ENCODE measurements around the gene EPS8L3.

EPS8L3 gene

DNA sequence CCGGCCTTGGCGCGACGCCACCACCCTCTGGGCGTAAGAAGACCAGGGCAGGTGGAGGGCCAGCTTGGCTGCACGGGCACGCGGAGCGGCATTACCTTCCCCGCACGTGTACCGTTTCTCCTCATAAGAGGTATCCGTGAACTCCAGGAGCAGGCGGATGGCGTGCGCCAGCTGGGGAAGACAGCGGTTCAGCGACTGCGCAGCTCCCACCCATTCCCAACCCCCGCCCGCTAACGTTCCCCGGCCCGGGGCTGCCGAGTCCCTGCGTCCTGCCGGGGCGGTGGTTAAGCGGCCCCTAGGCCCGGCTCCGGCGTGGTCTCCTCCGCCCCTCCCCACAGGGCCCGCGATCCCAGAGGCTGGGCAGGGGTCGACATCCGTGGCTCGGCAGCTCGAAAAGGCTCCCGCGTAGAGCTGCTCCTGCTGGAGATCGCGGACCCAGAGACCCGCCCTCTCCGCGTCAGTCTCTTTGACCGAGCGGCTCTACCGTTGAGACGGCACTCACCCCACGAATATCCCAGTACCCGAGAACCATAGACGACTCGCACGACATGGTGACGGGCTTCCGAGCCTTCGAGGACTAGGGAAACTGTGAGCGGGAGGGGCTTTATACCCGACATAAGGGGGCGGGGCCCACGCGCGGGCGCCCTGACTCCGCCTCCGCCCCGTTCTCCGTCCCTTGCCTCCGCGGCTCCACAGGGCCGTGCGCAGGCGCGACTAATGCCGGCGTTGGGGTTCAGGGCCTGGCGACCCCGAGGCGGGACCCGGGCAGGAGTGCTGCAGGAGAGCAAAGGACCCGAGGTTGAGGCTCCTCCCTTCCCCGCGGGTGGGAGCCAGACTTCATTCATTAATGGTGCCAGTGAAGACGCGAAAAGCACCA is 23.7 kb downstream of the EPS8L3 start:
- DNase-seq (ENCODE audit: low spot score), result peak; percentile 85

DNA sequence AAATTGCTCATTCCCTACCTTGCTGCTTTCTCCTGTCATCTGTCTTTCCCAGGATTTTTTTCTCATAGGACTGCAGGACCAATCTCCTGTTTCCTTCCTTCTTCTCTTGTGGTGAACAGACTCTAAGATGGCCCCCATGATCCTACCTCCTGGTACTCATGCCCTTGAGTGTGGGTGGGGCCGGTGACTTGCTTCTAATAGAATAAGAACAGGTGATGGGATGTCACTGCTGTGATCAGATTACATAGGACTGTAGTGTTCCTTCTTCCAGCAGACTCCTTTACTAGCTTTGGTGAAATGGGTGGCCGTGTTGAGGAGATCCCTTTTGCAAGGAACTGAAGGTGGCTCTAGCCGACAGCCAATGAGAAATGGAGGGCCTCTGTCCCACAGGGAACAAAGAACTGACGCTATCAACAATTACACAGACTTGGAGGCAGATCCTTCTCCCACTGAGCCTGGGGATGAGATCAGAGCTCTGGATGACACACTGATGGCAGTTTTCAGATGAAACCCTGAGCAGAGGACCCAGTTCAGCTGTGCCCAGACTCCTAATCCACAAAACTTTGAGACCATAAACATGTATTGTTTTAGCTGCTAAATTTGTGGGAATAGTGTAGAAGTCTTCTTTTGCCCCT is 30.4 kb downstream of the EPS8L3 start:
- DNase-seq (ENCODE audit: low spot score), result no peak

DNA sequence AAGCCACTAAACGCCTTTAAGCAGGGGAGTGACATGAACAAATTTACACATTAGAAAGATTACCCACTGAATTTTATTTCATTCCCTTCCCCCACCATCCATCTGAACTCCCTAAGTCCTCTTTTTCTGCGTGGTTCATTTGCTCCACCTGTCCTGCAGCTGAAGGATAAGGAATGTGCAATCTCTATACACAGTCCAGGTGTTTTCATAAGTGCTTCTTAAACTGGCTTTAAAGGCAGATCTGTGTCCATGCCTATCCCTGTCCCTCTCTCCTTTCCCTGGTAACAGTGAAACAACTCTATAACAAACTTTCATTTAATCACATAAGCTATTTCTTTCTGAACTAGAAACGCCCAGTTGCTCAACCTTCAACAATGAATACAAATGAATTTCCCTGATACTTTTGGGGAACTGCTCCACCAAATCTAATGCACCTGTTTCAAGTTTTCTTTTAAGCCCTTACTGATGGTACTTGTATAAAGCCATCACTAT is 31.3 kb downstream of the EPS8L3 start:
- DNase-seq (ENCODE audit: low spot score), result no peak

DNA sequence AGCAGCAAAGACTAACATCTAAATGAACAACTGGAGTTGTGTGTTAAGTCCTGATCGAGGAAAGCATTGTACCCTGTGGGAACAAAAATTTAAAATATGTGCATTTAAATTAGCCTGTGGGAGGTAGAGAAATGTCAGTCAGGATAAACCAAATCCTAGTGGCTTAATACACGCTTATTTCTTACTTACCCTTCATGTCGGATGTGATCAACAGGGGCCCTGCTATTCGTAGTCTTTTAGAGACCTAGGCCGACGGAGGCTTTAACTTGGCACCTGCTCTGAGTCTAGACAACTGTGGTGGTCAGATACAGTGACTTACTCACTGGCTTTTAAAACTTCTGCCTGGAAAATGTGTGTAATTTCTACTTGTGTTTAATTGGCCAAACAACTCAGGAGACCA is 33.1 kb downstream of the EPS8L3 start:
- no peak for DNase-seq (ENCODE audit: low spot score)

DNA sequence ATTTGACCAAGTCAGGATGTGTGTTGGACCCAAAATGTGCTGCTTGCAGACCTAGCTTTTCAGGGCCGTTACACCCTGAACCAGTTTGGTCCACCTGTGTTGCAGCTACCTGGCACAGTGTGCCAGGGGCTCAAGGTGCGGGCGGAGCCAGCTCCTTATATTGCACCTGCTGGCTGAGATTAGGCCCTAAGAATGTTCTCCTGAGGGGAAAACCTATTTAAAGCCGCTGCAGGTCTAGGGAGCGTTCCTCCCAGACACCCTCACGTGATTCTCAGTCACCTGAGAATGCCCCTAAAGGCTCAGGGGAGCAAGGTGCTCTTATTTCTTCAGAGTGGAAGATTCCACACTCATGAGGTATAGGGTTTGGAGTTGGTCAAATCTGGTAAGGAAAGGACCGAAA is 34.9 kb downstream of the EPS8L3 start:
- DNase-seq (ENCODE audit: low spot score), result no peak

DNA sequence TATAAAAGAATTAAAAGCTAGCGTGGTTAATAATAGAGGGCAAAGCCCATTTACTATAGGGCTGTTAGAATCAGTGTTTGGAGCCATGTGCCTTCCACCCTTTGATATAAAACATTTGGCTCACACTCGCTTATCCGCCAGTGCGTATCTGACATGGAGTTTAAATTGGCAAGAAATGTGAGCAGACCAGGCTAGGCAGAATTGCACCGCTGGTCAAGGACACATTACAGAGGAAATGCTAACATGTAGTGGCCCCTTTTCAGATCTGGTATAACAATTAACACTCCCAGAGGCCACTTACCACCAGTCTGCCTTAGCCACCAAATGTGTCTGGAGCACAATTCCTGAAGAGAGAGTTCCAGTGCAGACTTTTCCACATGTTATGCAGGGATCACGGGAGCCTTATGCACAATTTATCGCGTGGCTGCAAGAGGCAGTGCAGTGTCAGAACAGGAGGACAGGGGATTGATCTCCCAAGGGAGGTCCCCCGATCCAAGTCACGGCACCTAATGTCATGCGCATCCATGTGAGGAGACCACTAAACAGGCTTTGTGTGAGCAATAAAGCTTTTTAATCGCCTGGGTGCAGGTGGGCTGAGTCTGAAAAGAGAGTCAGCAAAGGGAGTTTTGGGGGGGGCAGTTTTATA is 36.9 kb downstream of the EPS8L3 start:
- DNase-seq (ENCODE audit: low spot score), result no peak

DNA sequence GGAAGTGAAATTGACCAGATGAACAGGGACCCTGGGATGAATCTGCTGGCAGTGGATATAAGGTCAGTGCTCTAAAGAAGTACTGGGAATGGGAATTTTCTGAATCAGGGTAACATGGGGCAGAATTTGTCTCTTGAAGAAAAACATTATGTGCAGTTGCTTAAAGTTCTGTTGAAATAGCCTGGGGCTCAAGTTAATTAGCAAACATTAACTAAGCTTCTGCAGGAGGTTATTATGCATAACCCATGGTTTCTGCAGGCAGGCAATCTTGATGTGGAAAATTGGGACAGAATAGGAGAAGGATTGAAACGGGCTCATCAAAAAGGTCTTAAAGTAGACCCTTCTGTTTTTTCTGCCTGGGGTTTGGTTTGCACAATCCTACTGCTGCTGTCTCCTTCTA is 37.7 kb downstream of the EPS8L3 start:
- no peak for DNase-seq (ENCODE audit: low spot score)

DNA sequence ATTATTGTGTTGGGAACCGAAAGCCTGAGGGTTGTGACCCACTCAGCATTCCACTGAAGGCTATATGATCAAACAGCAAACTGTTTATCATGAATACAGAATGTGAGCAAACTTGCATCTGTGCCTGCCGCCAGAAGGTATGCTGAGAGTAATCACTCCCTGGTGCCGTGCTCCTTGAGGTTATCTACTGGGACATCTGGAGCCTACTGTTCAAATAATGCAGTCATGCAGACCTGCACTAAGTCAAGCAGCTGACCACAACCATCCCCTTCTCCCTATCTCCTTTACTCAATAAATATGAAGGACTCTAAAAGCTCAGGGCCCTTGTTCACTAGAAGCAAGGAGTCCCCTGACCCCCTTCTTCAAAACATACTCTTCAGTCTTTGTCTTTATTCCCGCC is 38.2 kb downstream of the EPS8L3 start:
- no peak for DNase-seq (ENCODE audit: low spot score)

DNA sequence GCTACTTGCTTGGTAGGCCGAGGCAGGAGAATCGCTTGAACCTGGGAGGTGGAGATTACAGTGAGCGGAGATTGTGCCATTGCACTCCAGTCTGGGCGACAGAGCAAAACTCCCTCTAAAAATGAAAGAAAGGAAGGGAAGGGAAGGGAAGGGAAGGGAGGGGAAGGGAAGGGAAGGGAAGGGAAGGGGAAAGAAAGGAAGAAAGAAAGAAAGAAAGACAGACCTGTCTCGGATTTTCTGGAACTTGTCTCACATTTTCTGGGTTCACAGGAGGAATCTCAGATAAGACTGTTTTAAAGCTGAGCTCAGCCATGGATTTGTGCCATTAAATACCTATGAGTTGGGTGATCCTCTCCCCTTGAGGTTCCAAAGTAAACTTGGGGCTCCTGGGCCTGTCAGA is 38.8 kb downstream of the EPS8L3 start:
- no peak for DNase-seq (ENCODE audit: low spot score)

DNA sequence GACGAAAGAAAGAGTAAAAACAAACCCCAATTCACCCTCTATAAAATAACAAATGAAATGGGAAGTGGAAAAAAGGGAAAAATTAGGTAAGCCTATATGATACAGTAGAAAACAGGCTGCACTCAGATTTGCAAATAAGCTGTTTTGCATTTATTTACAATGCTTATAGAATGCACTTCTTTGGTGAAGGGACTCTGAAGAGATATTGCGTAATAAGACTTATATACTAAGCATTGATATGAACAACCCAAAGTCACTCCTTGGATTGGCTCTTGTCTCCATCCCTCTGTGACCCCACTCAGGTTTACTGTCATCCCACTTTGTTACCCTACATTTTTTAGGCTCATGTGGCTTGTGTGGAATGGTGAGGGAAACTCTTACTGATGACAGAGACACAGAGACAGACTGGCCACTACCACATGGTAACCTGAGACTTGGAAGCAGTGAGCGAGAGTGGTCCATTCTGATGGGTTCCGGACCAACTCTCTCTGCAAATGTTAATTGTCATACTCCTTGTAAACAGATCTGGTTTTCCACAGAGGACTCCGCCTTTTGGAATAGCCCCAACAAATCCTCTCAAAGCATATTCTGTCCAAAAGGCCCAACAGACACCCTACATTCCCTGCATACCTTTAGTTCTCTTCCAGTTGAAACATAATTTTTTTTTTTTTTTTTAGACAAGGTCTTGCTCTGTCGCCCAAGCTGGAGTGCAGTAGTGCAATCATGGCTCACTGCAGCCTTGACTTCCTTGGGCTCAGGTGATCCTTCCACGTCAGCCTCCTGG is 40.6 kb downstream of the EPS8L3 start:
- DNase-seq (ENCODE audit: low spot score), result no peak

DNA sequence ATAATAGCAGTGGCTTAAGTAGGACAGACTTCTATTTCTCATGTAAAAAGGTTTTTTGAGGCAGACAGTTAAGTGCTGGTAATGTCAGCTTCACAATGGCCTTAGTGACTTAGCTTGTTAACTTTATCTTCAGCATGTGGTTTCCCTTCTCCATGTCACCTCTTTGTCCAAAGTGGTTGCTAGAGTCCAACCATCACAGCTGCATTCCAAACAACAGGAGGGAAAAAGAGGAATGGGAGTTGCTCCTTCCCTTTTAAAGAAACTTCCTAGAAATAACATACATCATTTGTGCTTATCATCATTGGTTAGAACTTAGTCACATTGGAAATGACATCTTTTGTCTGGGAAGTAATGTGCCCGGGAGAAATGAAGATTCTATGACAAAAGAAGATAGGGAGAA is 41.8 kb downstream of the EPS8L3 start:
- DNase-seq (ENCODE audit: low spot score), result no peak

DNA sequence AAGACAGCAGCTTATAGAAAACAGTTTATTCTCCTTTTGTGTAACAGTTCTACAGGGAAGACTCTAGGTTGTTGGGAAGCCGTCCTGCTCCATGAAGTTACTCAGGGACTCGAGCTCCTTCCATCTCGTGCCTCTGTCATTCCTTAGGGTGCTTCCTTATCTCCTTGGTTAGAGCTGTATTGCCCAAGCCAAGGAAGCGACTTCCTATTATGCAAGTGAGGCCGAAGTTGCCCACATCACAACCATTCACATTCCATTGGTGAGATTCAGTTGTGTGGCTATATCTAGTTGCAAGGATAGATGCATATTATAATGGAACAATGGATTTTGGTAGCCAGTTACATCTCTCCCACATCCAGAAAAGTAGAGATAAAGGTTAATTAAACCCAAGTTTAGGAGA is 42.7 kb downstream of the EPS8L3 start:
- no peak for DNase-seq (ENCODE audit: low spot score)

DNA sequence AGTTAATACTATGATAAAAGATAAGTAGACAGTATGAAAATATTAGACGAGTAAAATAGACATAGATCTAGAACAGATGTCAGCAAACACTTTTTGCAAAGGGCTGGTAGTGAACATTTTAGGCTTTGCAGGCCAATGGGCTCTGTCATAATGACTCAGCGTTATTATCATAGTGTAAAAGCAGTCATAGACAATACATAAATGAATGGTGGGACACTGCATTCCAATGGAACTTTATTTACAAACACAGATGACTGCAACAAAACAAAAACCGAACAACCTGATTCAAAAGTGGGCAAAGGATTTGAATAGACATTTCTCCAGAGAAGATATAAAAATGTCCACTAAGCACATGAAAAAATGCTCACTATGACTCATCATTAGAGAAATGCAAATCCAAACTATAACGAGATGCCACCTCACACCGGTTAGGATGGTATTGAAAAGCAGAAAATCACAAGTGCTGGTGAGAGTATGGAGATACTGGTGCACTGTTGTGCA is 44.3 kb downstream of the EPS8L3 start:
- DNase-seq (ENCODE audit: low spot score), result no peak

DNA sequence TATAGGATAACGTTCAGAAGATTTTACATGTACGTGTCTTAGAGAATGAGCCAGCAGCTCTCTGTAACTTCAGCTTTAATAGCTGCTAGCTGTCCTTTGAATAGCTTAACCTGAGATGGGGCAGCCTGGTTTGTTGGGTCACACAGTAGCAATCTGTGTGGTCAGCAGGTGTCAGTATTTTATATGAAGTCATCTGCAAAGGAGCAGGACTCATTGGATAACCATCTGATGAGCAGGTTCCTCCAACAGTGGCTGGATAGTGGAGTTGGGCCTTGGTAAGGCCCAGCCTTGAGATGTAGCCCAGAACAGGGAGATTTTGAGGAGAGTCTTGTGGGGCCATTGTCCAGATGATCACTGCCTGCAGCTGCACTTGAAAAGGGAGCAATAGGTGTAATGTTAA is 45.2 kb downstream of the EPS8L3 start:
- no peak for DNase-seq (ENCODE audit: low spot score)

DNA sequence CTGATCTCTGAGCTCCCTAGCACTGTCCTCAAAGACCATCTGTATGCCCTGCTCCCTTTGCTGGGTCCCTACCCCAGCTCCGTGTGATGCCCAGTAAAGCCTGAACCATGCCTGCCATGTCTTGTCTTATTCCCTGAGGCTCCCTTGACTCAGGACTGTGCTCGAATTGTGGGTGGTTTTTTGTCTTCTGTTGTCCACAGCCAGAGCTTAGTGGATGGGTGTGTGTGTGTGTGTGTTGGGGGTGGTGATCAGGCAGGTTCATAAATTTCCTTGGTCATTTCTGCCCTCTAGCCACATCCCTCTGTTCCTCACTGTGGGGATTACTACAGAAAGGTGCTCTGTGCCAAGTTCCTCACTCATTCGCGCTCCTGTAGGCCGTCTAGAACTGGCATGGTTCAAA is 46.0 kb downstream of the EPS8L3 start:
- DNase-seq (ENCODE audit: low spot score), result no peak

DNA sequence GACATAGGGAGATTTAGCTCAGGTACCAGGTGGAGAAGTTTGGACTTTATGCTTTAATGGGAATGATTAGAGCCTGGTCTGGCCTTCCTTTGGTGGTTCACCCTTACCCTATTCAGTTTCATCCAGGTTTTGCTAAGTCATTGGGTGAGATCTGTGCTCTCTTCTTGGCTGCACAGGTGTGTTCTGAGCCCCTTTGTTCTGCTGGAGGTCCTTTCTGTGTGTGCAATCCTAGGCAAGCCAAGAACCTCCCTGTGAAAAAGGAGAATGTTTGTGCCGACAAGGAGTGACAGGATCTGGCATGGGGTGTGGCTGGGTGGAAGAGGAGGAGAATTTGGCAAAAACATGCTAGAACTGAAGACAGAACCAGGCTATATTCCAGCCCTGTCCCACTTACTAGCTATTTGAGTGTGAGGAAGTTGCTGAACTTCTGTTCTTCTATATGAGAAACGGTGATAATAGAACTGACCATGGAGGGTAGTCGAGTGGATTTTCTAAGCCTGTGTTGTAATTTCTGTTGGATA is 47.1 kb downstream of the EPS8L3 start:
- DNase-seq (ENCODE audit: low spot score), result no peak

DNA sequence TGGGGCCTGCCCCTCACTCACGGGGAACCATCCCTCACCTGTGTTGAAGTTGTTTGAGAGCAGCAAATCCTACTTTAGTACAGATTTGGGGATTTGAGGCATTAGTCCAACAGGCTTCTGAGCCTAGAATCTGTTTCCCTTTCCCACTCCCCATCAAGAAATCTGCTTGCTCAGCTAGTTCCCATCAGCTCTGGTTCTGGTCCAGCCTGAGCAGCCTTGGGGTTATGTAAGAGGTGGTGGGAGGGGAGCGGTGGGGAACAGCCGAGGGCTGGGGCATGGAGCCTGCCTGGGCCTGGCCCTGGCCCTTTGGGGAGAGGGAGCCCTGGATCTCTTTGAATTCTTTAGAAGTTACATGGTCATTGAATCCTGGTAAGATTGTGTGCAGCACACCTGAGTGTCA is 47.6 kb downstream of the EPS8L3 start:
- DNase-seq (ENCODE audit: low spot score), result no peak

DNA sequence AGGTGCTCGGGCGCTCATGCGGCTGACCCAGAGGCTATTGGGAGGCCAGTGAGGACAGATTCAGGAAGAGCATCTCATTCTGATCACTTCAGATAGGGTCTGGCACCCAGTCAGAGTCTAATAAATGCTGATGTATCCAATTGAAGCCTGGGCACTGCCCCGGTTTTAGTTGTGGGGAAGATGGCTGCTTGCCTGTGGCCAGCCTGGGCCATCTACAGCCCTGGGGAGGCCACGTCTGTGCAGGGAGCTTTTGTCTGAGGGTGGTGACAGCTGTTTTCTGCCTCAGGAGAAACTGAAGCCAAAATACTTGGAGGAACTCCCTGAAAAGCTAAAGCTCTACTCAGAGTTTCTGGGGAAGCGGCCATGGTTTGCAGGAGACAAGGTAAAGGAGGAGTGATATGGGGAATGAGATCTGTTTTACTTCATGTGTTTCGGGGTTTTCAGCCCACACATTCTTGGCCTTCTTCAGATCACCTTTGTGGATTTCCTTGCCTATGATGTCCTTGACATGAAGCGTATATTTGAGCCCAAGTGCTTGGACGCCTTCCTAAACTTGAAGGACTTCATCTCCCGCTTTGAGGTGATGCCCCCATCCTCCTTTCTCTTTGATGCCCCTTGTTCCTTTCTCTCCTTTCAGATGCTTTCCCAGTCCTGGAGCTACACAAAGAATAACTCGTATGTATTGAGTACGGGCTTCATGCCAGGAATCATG is 48.9 kb downstream of the EPS8L3 start:
- DNase-seq (ENCODE audit: low spot score), result no peak

DNA sequence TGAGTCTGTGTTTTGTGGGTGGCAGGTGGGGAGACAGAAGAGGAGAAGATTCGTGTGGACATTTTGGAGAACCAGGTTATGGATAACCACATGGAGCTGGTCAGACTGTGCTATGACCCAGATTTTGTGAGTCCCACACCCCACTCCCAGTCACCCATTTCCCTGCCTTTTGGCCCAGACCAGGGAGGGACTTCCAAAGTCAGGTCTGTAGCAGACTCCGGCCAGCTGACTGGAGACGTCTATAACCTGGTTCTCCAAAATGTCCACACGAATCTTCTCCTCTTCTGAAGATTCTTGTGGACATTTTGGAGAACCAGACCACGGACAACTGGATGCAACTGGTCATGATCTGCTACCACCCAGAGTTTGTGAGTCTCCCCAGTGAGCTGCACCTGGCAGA is 50.1 kb downstream of the EPS8L3 start:
- no peak for DNase-seq (ENCODE audit: low spot score)

DNA sequence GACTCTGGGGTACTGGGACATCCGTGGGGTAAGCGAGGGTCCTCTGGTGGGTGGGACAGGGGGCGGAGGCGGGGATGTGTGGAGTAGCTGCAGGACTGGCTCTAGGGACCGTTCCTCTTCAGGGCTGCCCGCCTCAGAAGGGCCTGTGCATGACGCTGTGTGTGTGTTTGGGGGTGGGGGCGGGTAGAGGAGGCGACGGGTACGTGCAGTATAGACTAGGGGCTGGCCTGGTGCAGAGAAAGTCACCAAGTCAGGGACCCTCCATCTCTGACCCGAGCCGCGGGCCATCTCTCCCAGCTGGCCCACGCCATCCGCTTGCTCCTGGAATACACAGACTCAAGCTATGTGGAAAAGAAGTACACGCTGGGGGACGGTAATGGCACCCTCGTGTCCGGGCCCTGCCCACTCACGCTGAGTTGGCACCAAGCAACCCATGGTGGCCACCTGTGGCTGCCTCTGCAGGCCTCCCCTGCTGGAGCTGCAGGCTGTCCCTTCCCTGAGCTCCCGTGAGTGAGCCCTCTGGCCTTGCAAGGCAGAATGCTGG is 51.3 kb downstream of the EPS8L3 start:
- no peak for DNase-seq (ENCODE audit: low spot score)
